ENCODE data around the gene METTL17. TPM values are rescaled to one million over a fixed set of nuclear protein-coding genes. Genes with fewer than 3 reads are reported as not detected.
"Not testable (repeated sequence)": the region's sequence is repeated elsewhere in the genome, so short reads cannot be mapped to it uniquely, and the experiment has no call there.

METTL17 gene
- total RNA-seq, 1 experiment from 2014 or later, result 62.4 TPM

DNA sequence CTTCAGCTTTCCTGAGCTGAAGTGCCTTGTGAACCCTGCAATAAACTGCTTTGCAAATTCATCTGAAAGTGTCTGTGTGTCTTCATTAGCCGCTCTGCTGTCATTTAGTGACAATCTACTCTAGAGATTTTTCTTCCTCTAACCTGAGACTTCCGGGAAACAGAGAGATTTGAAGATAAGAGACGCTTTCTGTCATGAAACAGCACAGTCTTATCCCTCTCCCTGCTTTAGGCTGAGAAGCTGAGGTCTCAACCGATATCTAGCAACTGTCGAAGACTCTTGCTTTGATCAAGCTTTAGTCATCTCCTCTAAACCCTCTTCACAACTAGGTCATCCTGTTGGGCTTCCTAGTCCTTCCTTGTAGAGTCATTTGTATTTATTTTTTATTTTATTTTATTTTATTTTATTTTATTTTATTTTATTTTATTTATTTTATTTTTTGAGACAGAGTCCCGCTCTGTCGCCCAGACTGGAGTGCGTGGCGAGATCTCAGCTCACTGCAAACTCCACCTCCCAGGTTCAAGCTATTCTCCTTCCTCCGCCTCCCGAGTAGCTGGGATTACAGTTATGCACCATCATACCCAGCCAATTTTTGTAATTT is 33.3 kb upstream of the METTL17 start:
- no peaks in the 10 kb centered on the region for H3K36me3 Mint-ChIP-seq (ENCODE audit: insufficient read depth, unreplicated experiment)
- H3K4me3 Mint-ChIP-seq (ENCODE audit: unreplicated experiment), result no peak overlapping the region
- DNase-seq (ENCODE audit: unreplicated experiment), result no peak
- intact Hi-C loops (cut with micrococcal nuclease), result no loop called here
- H3K27me3 Mint-ChIP-seq (ENCODE audit: insufficient read depth, unreplicated experiment), result peaks cover 64% of the 10 kb centered on the region
- CTCF ChIA-PET, result interaction anchor here (0.7 to 2.2 kb wide), 2 partner anchors 14 to 97 kb away, joined by 3 to 13 read pairs; no protein-coding TSS in a partner anchor
- POLR2A ChIA-PET, result interaction anchor here (1.1 to 1.7 kb wide), 2 partner anchors 15 to 18 kb away, joined by 4 to 5 read pairs; no protein-coding TSS in a partner anchor
- TF ChIP-seq CTCF (IDR thresholded peaks at IDR 0.05; ENCODE audit: unreplicated experiment), result no peak
- no TSS peak for BruUV-seq (replicated peaks)
- peaks cover 12% of the 10 kb centered on the region for H3K4me1 Mint-ChIP-seq (ENCODE audit: insufficient read depth, unreplicated experiment)
- H3K9me3 Mint-ChIP-seq (ENCODE audit: unreplicated experiment), result no peaks in the 10 kb centered on the region
- H3K27ac Mint-ChIP-seq (ENCODE audit: low read depth, unreplicated experiment), result no peak overlapping the region

GRCh38 chr14:20958946-20959345 is 30.8 kb upstream of the METTL17 start:
- H3K36me3 Mint-ChIP-seq (ENCODE audit: insufficient read depth, unreplicated experiment); H3K4me3 Mint-ChIP-seq (ENCODE audit: unreplicated experiment); BruUV-seq (replicated peaks); POLR2A ChIA-PET; H3K27ac Mint-ChIP-seq (ENCODE audit: low read depth, unreplicated experiment); DNase-seq (ENCODE audit: unreplicated experiment); H3K9me3 Mint-ChIP-seq (ENCODE audit: unreplicated experiment); intact Hi-C loops (cut with micrococcal nuclease): not testable (repeated sequence)
- peaks cover 16% of the 10 kb centered on the region for H3K4me1 Mint-ChIP-seq (ENCODE audit: insufficient read depth, unreplicated experiment)
- CTCF ChIA-PET, result interaction anchor here (0.6 to 2.9 kb wide), 3 partner anchors 13 to 71 kb away, joined by 4 to 38 read pairs (median 6); no protein-coding TSS in a partner anchor
- peaks cover 39% of the 10 kb centered on the region for H3K27me3 Mint-ChIP-seq (ENCODE audit: insufficient read depth, unreplicated experiment)

DNA sequence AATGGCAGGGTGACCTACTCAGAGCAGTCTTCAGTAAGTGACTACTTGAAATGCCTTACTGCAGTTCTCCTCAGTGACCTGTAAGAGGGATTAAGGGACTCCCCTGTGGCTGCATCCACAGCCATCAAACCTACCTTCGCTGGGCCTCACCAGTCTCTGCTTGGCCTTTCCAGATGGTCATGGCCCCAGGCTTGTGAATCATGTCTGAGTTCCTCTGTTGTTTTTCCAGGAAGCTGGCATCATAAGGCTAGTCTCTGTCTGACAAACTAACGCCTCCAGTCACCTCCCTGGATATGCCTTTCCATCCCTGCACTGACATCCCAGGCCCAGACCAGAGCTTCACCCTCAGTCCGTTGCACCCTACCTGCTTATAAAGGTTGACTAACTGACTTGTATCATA is 20.4 kb upstream of the METTL17 start:
- peaks cover 8% of the 10 kb centered on the region for H3K27me3 Mint-ChIP-seq (ENCODE audit: insufficient read depth, unreplicated experiment)
- no TSS peak for BruUV-seq (replicated peaks)
- intact Hi-C loops (cut with micrococcal nuclease), result no loop called here
- ChIA-PET POLR2A (no interaction called here), CTCF (interaction anchor here (0.6 to 7.4 kb wide), 14 partner anchors 9 to 284 kb away, joined by 3 to 147 read pairs (median 4); no protein-coding TSS in a partner anchor)
- peaks cover 4% of the 10 kb centered on the region for H3K36me3 Mint-ChIP-seq (ENCODE audit: insufficient read depth, unreplicated experiment)
- H3K27ac Mint-ChIP-seq (ENCODE audit: low read depth, unreplicated experiment), result no peak overlapping the region
- H3K4me1 Mint-ChIP-seq (ENCODE audit: insufficient read depth, unreplicated experiment), result peaks cover 16% of the 10 kb centered on the region
- DNase-seq (ENCODE audit: unreplicated experiment), result peak; percentile 16
- TF ChIP-seq CTCF (IDR thresholded peaks at IDR 0.05; ENCODE audit: unreplicated experiment), result no peak
- no peaks in the 10 kb centered on the region for H3K9me3 Mint-ChIP-seq (ENCODE audit: unreplicated experiment)
- no peak overlapping the region for H3K4me3 Mint-ChIP-seq (ENCODE audit: unreplicated experiment)

DNA sequence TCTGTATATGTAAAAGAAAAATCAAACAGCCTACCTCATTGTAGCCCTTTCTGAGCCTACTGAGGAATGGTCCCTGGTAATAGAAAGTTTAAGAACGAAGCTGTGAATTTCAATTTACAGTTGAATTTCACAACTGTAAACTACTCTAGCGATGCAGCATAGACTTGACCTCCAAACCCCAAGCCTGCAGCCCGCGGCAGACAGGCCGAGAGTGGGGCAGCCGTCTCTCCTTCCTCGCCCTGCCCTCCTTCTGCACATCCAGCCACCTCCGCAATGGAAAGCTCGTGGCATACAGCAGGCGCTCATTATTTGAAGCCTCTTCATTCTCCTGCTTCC is 19.2 kb upstream of the METTL17 start:
- intact Hi-C loops (cut with micrococcal nuclease), result loop anchor here (2.0 to 10.0 kb wide), 3 partner anchors 70 to 646 kb away; no protein-coding TSS in a partner anchor
- peaks cover 4% of the 10 kb centered on the region for H3K36me3 Mint-ChIP-seq (ENCODE audit: insufficient read depth, unreplicated experiment)
- no TSS peak for BruUV-seq (replicated peaks)
- TF ChIP-seq CTCF (IDR thresholded peaks at IDR 0.05; ENCODE audit: unreplicated experiment), result no peak
- H3K27ac Mint-ChIP-seq (ENCODE audit: low read depth, unreplicated experiment), result peak overlapping the region; percentile 27
- peak overlapping the region; percentile 84 for H3K4me3 Mint-ChIP-seq (ENCODE audit: unreplicated experiment)
- CTCF ChIA-PET, result interaction anchor here (0.5 to 7.4 kb wide), 66 partner anchors 8 to 1100 kb away, joined by 3 to 147 read pairs (median 6); partner anchors contain the start of genes RNASE13, RNASE7 and SLC39A2
- H3K9me3 Mint-ChIP-seq (ENCODE audit: unreplicated experiment), result no peaks in the 10 kb centered on the region
- peaks cover 16% of the 10 kb centered on the region for H3K4me1 Mint-ChIP-seq (ENCODE audit: insufficient read depth, unreplicated experiment)
- no peak for DNase-seq (ENCODE audit: unreplicated experiment)
- POLR2A ChIA-PET, result interaction anchor here (0.9 to 2.6 kb wide), 9 partner anchors 10 to 515 kb away, joined by 3 to 19 read pairs (median 4); partner anchors contain the start of genes APEX1, PIP4P1 and SLC39A2
- peaks cover 8% of the 10 kb centered on the region for H3K27me3 Mint-ChIP-seq (ENCODE audit: insufficient read depth, unreplicated experiment)

All from MCF 10A (cell line).